NCI-H524 treated with DMSO at 0.1 percent for 48 hours (cell line): ENCODE results near the gene LY86.

ENCODE experiments used
- DNase-seq: peaks from one replicate; lab custom pipeline; 2025; lab: John Stamatoyannopoulos, UW

The LY86 gene

DNA sequence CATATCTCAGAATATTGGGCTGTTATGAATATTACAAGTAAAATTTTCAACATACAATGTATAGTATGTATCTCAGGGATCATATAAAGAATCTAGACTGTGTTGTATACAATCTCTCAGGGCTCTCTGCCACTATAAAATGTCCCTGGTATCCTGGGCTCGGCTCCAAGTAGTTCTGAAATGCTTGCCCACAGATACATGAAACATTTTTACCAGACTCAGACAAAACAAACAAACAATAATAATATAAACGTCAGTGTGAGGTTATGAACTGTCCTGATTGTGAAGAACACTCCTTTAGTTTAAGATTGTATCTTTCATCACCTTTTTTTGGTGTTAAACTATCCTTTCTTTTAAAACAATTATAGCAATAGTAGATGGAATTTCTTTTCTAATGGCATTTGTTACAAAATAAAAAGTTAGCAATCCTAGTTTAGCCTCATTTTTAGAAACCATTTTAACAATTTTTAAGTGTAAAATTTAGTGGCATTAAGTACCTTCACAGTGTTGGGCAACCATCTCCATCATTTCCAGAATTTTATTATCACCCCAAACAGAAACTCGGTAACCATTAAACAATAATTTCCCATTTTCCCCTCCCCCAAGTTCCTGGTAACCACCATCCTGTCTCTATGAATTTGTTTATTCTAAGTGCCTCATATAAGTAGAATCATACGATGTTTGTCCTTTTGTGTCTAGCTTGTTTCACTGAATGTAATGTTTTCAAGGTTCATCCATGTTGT is 17.4 kb upstream of the LY86 start:
- DNase-seq = no peak

DNA sequence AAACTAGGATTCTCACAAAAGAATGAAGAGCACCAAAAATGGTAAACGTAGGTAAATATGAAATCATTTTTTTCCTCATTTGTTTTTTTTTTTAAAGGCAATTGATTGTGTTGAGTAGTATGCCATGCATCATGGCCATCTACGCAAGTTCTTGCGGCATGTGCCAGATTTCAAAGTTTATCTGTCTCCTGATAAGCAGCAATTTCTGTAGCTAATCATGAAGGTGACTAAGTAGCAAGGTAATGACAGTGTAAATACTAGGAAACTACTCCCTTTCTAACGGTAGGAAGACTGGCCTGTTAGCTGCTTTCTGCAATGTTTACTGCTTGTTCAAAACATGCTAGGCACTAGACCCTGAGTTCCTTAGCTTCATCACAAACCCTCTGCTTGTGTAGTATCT is 13.4 kb upstream of the LY86 start:
- DNase-seq = no peak

DNA sequence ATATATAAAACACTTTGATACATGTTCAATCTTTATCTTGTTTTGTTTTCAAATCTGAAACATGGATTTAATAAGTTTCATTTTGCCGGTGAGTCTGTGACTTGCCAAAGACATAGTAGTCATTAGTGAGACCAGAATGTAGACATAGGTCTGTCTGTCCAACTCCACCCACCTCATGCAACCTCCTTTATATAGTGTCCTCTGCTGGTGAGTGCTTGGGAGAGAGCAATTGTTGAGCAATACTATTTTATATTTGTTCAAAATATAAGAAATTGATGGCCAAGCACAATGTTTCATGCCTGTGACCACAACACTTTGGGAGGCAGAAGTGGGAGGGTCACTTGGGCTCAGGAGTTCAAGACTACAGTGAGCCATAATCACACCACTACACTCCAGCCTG is 10.8 kb upstream of the LY86 start:
- DNase-seq = no peak

DNA sequence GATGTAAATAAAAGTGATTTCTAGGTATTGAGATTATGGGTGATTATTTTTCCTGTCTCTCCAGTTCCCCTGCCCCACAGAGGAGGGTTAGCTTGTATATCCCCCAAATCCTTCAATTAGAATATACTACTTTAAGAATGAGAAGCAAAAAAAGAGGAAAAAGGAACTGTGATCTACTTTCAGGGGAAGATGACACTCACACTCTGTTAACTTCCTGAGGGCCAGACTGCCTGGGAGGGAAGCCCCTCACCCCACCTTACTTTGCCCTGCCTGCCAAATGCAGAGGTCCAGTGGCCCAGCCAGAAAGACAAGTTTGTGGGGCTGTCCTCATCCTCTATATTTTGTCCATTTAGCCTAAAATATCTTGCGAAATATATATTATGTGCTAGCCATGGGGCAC is 9.2 kb upstream of the LY86 start:
- no peak for DNase-seq

DNA sequence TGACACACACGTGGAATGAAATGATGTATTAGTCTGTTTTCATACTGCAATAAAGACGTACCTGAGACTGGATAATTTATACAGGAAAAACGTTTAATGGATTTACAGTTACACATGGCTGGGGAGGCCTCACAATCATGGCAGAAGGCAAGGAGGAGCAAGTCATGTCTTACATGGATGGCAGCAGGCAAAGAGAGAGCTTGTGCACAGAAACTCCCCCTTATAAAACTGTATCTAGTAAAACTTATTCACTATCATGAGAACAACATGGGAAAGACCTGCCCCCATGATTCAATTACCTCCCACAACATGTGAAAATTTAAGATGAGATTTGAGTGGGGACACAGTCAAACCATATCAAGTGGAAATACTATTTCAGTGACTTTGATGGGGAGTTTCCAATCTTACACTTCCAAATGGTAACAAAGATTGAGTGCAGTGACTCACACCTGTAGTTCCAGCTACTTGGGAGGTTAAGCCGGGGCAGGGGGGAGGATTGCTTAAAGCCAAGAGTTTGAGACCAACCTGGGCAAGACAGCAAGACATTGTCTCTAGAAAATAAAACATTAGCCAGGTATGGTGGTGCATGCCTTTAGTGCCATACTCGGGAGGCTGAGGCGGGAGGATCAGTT is 8.2 kb upstream of the LY86 start:
- no peak for DNase-seq

DNA sequence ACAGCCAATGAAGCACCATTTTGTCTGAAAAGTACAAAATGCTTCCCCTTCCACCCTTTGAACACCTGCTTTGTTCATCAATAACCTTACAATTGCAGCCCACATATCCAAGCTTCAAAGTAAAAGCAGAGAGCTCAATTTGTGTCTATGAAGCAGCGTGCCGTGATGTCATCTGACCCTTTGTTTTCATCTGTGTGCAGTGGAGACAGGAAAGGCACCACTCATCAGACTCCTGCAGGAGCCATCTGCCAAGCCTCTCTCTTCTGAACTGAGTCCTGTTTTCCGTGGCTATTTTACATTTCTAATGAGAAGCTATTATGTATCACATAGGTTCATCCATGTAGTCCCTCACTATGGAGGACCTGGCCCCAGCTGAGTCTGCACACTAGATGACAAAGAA is 7.5 kb upstream of the LY86 start:
- DNase-seq = no peak

DNA sequence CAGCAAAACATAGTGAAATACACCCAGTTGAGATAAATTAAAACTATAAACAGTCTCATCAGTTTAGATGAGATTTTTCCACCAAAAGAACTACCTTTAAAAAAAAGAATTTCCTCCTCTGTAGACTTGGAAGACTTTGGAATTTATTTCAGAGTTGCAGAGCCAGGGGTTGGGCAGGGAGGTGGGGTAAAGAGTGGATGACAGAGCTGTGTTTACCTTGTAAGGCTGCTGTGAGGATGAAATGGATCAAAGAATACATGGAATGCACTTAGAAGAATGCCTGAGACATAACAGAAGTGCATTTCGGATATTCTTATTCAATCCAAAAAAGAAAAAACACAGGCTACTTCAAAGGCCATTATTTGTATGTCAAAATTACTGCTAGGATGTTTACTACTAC is 6.4 kb upstream of the LY86 start:
- DNase-seq = no peak

DNA sequence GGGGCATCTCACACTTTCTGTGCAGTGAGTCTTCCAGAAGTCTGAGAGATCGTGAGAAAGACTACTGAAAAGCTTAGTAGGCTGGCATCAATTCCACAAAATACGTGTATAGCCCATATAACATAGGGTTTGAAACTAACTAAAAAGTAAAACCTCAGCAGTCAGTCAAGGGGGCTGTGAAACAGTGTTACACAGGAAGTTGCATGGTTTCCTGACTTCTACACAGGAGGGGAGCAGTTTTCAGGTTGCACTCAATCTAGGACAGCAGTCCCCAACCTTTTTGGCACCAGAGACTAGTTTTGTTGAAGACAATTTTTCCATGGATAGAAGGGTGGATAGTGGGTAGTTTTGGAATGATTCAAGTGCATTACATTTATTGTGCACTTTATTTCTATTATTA is 4.7 kb upstream of the LY86 start:
- no peak for DNase-seq

DNA sequence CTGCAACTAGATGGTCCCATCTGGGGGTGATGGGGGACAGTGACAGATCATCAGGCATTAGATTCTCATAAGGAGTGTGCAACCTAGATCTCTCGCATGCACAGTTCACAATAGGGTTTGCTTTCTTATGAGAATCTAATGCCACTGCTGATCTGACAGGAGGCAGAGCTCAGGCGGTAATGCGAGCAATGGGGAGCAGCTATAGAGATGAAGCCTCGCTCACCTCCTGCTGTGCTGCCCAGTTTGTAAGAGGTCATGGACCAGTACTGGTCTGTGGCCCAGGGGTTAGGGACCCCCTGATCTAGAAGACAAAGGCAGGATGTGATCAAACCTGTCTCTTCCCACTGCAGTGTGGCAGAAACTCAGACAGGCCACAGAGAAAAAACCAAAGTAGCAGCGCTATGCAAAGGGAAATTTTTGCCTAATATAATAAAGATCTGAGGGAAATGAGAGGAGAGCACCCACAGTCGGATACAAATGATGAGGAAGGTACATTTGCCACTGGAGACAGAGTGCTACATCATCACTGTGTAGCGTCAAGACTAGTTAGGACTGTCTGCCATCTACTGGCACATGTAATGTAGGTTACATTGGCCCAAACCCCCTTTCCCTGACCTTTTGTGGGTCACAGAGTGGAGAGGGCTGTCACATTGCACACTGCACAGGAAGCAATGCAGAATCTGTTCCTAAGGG is 4.1 kb upstream of the LY86 start:
- DNase-seq = no peak

DNA sequence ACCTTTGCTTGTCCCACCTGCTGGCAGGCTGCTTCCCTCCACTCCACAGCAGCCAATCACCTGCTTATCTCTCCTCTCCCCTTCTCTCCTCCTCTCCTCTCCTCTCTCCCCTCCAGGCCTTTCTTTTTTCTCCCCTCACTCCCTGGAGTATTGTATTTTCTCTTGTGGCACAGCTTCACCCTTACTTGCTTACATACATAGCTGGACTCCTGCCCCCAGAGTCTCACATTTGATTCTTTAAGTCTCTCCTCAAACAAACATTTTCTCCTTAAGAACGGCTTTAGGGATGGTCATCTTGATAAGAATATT is 3.6 kb upstream of the LY86 start:
- DNase-seq = no peak

DNA sequence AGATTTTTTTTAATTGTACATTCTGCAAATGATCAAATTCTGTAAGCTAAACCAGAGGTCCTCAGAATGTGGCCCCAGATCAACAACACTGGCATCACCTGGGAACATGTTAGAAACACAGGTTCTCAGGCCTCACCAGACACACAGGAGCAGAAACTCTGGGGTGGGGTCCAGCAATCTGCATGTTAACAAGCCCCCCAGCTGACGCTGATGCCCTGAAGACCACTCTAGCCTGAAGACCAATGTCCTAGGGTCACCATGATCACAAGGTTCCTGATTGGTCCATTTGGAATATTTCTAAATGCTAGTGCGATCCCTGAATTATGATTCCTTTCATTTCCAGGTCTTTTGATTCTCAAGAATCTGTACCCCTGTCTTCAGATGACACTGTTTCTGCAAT is 2.4 kb upstream of the LY86 start:
- DNase-seq = no peak

DNA sequence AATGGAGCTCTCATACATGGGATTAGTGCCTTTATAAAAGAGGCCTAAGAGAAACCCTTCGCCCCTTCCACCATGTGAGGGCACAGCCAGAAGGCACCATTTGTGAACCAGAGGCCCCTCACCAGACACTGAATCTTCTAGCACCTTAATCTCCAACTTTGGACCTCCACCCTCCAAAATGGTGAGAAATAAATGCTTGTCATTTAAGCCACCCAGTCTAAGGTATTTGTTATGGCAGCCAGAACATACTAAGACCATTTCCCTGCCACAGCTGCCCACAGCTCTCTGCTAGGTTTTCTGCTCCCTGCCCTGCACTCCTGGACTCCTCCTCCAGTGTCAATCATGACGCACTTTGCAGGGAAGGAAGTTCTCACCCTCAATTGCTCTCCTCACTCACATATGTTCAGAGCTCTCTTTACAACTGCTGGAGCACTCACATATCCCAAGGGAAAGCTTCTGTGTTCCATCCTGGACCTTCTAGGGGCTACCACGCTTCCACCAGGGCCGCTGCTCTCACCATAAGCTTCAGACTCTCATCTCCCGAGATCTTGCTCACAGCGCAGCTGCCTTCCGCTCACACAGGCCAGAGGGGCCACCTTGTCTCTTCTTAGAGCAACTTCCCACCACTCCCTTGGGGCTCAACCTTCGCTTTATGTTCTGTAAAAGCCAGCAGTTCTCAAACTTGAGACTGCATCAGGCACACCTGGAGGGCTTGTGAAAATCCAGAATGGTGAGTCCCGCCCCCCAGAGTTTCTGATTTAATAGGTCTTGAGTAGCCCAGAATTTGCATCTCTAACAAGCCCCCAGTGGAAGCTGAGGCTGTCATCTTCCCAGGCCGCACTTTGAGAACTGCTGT is 1.6 kb upstream of the LY86 start:
- DNase-seq = no peak

DNA sequence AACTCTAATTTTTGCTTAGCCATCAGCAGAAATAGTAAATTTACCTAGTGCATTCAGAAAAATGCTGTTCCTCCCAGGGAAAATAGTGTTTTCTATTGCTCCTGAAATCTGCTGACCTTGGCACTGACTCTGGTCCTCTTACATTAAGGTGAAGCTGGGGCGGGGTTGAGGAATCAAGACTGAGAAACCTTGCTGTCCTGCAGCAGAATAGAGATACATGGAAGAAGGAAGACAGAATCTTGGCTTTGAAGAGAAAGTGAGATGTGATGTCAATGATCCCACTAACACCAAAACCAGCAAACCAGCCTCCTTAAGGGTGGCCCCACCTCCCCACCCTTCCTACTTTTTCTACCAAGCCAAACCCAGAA is 840 bp upstream of the LY86 start:
- no peak for DNase-seq

DNA sequence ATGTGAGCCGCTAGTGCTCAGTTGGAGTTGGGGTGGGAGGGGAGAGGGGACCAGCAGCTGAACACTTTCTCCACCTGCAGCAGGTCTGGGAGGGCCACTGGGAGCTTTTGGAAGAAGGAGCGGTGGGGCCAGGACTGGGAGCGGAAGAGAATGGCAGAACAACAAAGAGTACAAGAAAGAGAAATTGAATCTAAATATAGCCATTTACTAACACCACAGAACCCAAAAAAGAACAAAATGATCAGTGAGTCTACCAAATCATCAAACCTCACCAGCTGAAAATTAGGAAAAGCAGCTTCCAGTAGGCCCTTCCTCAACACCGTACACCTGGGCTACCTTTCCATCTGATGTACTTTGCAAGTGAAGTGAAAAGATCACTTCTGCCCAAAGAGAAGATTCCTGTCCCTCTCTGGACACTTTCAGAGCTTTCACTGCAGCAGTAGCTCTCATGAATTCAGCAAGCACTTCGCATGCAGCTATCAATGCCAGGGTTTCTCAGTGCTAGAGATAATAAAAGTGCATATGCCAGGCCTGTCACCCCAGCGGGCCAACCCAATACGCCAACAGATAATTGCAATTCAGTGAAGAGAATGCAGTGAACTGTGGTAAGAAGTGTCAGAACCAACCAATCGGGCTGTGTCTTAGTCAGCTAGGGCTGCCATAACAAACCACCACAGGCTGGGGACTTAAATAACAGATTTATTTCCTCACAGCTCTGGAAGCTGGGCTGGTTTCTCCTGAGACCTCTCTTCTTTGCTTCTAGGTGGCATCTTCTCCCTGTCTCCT is 597 bp downstream of the LY86 start:
- no peak for DNase-seq

DNA sequence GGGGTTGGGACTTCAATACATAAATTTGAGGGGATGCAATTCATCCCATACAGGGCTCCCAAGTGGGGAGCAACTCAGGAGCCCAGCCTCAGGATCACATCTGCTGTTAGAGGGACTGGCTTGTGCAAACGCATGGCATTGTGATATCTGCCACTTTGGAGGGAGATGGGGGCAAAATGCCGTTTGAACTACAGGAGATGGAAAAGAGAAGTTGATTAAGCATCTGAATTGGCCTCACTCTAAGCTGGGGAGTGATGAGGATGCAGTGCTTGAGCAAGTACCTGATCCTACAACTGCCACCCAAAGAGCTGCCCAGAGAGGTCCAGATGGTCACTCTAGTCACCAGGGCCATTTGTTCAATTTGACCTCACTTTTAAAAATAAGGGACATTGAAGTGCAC is 2.0 kb downstream of the LY86 start:
- DNase-seq = no peak

DNA sequence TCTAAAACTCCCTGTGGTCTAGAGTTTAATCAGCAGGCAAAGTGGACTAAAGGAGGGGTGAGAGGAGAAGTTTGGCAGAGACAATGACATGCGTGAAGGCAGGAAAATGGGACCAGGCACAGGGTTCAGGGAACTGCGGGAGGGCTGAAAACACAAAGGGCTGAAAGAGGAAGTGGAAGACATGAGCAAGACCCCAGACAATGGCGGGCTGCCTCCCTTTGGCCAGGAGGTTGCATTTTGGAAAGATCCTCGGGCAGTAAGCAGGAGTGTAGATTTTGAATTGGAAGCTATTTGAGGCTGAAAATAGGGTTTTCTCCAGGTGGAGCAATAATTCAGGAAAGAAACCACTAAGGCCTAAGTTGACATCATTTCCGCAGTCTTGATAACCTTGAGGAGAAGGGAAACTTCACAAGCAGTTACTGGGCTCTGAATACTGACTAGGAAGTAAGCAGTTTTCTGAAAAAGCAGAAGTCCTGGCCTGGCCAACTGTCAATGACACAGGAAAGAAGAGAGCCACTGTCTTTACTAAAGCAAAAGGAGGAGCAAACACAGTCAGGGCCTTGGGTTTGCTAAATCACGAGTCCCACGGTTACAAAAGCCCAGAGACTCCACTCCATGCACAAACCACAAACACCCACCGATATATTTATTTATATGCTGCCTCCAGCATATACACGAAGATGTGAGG is 3.4 kb downstream of the LY86 start:
- DNase-seq = no peak

DNA sequence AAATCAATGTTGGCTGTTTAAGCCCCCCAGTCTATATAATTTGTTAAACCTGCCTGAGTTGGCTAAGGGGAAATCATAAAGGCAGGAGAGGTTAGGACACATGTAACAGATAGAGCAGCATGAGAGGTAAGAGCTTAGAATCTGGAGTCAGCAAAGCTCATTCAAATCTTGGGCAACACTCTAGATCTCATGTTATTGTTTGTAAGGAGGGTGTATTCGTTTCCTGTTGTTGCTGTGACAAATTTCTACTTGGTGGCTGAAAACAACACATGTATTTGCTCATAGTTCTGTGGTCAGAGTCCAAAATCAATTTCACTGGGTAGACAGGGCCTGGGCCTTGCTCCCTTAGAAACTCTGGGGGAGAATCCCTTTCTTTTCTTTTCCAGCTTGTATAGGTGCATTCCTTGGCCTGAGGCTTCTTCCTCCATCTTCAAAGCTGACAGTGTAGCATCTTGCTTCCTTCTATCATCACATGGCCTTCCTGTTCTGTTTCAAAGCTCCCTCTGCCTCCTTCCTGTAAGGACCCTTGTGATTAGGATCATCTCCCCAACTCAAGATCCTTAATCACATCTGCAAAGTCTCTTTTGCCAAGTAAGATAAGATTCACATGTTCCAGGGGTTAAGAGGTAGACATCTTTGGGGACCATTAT is 4.4 kb downstream of the LY86 start:
- DNase-seq = no peak

DNA sequence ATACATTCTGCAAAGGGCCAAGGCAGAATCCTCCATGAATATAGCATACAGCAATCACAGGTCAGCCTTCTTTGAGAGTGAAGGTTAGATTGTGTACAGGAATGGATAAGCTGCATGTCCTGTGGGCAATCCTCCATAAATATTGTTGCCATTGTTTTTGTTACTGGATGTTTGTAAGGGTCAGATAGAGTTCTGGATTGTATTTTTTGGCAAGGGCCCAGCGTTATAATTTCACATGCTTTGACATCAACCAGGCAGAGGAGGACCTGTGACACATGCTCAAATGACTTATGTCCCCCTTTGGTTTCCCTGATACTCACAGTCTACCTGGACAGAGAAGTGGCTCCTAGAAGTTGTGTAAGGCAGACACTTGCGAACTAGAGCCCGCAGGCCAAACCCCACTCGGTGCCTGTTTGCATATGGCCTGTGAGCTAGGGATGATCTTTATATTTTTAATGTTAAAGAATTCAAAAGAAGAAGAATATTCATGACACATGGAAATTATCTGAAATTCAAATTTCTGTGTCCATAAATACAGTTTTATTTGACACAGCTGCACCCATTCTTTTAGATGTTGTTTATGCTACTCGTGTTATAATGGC is 5.4 kb downstream of the LY86 start:
- DNase-seq = no peak

DNA sequence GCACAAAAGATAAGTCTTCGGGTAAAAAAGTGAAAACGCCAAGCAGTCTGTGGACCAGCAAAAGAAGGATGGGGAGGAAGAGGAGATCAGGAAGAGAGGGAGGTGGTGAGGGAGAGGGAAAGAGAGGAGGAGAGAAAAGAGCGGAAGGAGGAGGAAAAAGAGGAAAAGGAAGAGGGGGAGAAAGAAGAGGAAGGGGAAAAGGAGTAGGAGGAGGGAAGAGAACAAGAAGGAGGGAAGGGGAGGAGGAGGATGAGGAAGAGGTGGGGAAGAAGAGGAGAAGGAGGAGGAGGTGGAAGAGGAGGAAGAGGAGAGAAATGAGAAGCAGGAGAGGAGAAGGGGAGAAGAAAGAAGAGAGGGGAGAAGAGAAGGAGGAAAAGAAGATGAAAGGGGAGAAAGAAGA is 6.5 kb downstream of the LY86 start:
- DNase-seq = no peak

DNA sequence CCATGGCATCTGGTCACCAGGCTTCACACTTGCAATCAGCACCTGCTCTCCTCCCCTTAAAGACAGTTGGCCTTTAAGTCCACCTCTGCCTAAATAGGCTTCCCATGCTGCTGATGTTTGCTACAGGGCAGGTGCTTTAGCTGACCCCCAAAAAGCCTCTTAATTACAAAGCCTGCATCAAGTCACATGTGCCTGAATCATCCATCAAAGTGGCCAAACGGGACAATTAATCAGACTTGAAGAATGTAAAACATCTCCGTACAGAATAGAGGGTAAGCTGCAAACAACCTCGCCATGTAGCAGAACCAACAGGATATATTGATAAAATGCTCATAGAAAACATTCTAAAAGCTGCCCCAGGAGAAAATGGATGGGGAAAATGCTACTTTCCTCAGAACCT is 7.4 kb downstream of the LY86 start:
- DNase-seq = no peak
